ENCODE results near the gene AFF3. TPM values are rescaled to one million over a fixed set of nuclear protein-coding genes. Genes with fewer than 3 reads are reported as not detected.

AFF3 gene
- total and polyA plus RNA-seq, 4 donors, result 0.48 to 5.3 (median 2.3) TPM

DNA sequence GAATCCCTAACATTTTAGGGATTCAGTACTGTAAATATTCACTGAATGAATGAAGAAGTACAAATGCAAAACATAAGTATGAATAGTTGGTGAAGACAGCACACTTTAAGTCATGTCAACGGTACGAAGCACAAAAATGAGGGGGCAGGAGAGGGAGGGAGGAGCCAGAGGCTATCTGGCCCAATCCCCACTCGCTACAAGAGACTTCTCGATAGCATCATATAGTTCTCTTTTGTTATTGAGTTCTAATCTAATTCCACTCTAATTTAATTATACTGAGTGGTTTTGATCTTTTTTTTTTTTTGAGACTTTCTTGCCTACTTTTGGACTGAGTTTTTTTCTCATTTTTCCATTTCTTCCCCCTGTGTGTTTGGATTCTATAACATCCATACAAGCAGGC is 500.4 kb downstream of the AFF3 start (continued):
- TF ChIP-seq, protein P1, sequence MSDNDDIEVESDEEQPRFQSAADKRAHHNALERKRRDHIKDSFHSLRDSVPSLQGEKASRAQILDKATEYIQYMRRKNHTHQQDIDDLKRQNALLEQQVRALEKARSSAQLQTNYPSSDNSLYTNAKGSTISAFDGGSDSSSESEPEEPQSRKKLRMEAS (IDR thresholded peaks at IDR 0.05), result no peak
- no peak for TF ChIP-seq RXRA (IDR thresholded peaks at IDR 0.05)
- no peak for TF ChIP-seq RAD21 (IDR thresholded peaks at IDR 0.05)
- no peak for TF ChIP-seq FOXA2 (IDR thresholded peaks at IDR 0.05)
- no peak for TF ChIP-seq GABPA (IDR thresholded peaks at IDR 0.05 in 1 of 2, conservative IDR thresholded peaks at IDR 0.05 in 1 of 2)
- no peak for TF ChIP-seq NR2F2 (IDR thresholded peaks at IDR 0.05)

DNA sequence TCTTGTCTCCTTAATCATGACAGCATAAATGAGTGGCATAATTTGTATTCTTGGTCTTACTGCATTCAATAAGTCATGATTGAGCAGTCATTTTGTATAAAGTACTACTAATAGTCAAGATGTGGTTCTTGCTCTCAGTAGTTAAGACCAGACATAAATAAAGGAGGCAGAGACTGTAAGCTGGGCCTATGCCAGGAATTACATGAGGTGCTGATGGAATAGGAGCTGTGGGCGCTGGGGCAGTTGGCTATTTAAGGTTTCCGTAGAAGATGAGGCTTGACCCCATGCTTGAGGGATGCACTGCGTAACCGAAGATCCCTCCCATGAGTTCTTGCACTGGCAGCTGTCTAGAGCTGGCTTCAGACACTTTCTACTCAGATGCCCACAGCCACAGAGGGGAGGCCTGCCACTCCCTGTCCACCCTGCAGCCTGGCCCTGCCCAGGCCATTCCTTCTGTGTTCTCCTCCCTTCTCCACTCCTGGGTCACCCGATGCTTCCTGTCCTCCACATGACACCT is 501.7 kb downstream of the AFF3 start:
- TF ChIP-seq GABPA (IDR thresholded peaks at IDR 0.05 in 1 of 2, conservative IDR thresholded peaks at IDR 0.05 in 1 of 2) (no peak), EGR1 (IDR thresholded peaks at IDR 0.05; ENCODE audit: low read depth in 2 of 2) (no peak), JUND (IDR thresholded peaks at IDR 0.05) (no peak), RAD21 (IDR thresholded peaks at IDR 0.05) (no peak), FOXA2 (IDR thresholded peaks at IDR 0.05) (no peak), HNF4A (conservative IDR thresholded peaks at IDR 0.05) (no peak), RXRA (IDR thresholded peaks at IDR 0.05) (no peak)
- TF ChIP-seq, protein P2, sequence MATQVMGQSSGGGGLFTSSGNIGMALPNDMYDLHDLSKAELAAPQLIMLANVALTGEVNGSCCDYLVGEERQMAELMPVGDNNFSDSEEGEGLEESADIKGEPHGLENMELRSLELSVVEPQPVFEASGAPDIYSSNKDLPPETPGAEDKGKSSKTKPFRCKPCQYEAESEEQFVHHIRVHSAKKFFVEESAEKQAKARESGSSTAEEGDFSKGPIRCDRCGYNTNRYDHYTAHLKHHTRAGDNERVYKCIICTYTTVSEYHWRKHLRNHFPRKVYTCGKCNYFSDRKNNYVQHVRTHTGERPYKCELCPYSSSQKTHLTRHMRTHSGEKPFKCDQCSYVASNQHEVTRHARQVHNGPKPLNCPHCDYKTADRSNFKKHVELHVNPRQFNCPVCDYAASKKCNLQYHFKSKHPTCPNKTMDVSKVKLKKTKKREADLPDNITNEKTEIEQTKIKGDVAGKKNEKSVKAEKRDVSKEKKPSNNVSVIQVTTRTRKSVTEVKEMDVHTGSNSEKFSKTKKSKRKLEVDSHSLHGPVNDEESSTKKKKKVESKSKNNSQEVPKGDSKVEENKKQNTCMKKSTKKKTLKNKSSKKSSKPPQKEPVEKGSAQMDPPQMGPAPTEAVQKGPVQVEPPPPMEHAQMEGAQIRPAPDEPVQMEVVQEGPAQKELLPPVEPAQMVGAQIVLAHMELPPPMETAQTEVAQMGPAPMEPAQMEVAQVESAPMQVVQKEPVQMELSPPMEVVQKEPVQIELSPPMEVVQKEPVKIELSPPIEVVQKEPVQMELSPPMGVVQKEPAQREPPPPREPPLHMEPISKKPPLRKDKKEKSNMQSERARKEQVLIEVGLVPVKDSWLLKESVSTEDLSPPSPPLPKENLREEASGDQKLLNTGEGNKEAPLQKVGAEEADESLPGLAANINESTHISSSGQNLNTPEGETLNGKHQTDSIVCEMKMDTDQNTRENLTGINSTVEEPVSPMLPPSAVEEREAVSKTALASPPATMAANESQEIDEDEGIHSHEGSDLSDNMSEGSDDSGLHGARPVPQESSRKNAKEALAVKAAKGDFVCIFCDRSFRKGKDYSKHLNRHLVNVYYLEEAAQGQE (IDR thresholded peaks at IDR 0.05), result no peak
- TF ChIP-seq, protein P3, sequence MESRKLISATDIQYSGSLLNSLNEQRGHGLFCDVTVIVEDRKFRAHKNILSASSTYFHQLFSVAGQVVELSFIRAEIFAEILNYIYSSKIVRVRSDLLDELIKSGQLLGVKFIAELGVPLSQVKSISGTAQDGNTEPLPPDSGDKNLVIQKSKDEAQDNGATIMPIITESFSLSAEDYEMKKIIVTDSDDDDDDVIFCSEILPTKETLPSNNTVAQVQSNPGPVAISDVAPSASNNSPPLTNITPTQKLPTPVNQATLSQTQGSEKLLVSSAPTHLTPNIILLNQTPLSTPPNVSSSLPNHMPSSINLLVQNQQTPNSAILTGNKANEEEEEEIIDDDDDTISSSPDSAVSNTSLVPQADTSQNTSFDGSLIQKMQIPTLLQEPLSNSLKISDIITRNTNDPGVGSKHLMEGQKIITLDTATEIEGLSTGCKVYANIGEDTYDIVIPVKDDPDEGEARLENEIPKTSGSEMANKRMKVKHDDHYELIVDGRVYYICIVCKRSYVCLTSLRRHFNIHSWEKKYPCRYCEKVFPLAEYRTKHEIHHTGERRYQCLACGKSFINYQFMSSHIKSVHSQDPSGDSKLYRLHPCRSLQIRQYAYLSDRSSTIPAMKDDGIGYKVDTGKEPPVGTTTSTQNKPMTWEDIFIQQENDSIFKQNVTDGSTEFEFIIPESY (IDR thresholded peaks at IDR 0.05), result no peak
- TF ChIP-seq, protein P4, sequence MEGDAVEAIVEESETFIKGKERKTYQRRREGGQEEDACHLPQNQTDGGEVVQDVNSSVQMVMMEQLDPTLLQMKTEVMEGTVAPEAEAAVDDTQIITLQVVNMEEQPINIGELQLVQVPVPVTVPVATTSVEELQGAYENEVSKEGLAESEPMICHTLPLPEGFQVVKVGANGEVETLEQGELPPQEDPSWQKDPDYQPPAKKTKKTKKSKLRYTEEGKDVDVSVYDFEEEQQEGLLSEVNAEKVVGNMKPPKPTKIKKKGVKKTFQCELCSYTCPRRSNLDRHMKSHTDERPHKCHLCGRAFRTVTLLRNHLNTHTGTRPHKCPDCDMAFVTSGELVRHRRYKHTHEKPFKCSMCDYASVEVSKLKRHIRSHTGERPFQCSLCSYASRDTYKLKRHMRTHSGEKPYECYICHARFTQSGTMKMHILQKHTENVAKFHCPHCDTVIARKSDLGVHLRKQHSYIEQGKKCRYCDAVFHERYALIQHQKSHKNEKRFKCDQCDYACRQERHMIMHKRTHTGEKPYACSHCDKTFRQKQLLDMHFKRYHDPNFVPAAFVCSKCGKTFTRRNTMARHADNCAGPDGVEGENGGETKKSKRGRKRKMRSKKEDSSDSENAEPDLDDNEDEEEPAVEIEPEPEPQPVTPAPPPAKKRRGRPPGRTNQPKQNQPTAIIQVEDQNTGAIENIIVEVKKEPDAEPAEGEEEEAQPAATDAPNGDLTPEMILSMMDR (IDR thresholded peaks at IDR 0.05; ENCODE audit: low read depth, low read length, missing input control), result no peak
- TF ChIP-seq, protein P5, sequence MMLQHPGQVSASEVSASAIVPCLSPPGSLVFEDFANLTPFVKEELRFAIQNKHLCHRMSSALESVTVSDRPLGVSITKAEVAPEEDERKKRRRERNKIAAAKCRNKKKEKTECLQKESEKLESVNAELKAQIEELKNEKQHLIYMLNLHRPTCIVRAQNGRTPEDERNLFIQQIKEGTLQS (IDR thresholded peaks at IDR 0.05), result no peak
- TF ChIP-seq, protein P1 (IDR thresholded peaks at IDR 0.05), result no peak
- H3K9ac ChIP-seq (ENCODE audit: low read depth in 1 of 2, low read length in 2 of 2), result no peak overlapping the region
- no peaks in the 10 kb centered on the region for H3K36me3 ChIP-seq (ENCODE audit: control insufficient read depth in 4 of 4, insufficient read depth in 3 of 4, low read depth in 1 of 4, low read length in 3 of 4)
- H3K4me3 ChIP-seq (ENCODE audit: low read depth in 1 of 3, low read length in 3 of 3), result no peak overlapping the region
- H3K27ac ChIP-seq (ENCODE audit: low read depth in 1 of 2, low read length in 2 of 2), result no peak overlapping the region
- no peaks in the 10 kb centered on the region for H3K27me3 ChIP-seq (ENCODE audit: control insufficient read depth in 4 of 4, insufficient read depth in 4 of 4, low read length in 3 of 4)
- 94% methylated on average over 5 of the region's 5 CpGs for WGBS
- no peak for DNase-seq (ENCODE audit: low spot score)
- H3K9me3 ChIP-seq (ENCODE audit: control insufficient read depth in 4 of 4, low read length in 3 of 4), result no peaks in the 10 kb centered on the region
- H3K4me1 ChIP-seq (ENCODE audit: control insufficient read depth in 4 of 4, insufficient read depth in 4 of 4, low read length in 3 of 4), result peaks cover 0 to 12% (median 6%) of the 10 kb centered on the region in 4 donors

All from liver (tissue), 9 donors.